Tibial nerve (tissue), 4 donors: ENCODE measurements around the gene RAPGEF3. TPM values are rescaled to one million over a fixed set of nuclear protein-coding genes. Genes with fewer than 3 reads are reported as not detected.

Source experiments
- DNase-seq, 2 donors: peaks; one replicate each; pipeline ENCODE4 v3.0.0-alpha.2; 2019; ENCODE audit warnings: low spot score in 2 of 2
- H3K27ac ChIP-seq, 4 donors: fragments of 200-600 bp; sonication (generic) in 3 of 4; one replicate each; pipeline ENCODE4 v1.5.1; 2017 to 2019; ENCODE audit warnings: mild to moderate bottlenecking in 1 of 4
- H3K27me3 ChIP-seq, 2 donors: fragments of 200-600 bp; sonication (generic) in 1 of 2; one replicate each; pipeline versions ENCODE4 v1.5.1 to v1.6.0; 2017 to 2019
- H3K36me3 ChIP-seq, 3 donors: fragments of 200-600 bp; sonication (generic); one replicate each; pipeline ENCODE4 v1.5.1; 2018 to 2019
- H3K4me1 ChIP-seq, 4 donors: fragments of 200-600 bp; sonication (generic) in 3 of 4; one replicate each; pipeline ENCODE4 v1.5.1; 2017 to 2019
- H3K4me3 ChIP-seq, 4 donors: fragments of 200-600 bp; sonication (generic) in 3 of 4; one replicate each; pipeline ENCODE4 v1.5.1; 2017 to 2019; ENCODE audit warnings: mild to moderate bottlenecking in 1 of 4, moderate library complexity in 1 of 4
- H3K9me3 ChIP-seq, 4 donors: fragments of 200-600 bp; sonication (generic) in 3 of 4; one replicate each; pipeline ENCODE4 v1.5.1; 2017 to 2019
- EP300 ChIP-seq, 2 donors: sonication (generic); formaldehyde crosslinking; IDR thresholded peaks; one replicate each; pipeline ENCODE4 v1.6.1; 2017; ENCODE audit warnings: antibody characterized with exemption in 2 of 2, mild to moderate bottlenecking in 1 of 2
- POLR2A ChIP-seq, 2 donors: fragments of 450-650 bp; IDR thresholded peaks; one replicate each; pipeline ENCODE4 v1.6.1; 2017; ENCODE audit warnings: antibody characterized with exemption in 2 of 2, mild to moderate bottlenecking in 2 of 2, moderate library complexity in 2 of 2
- WGBS, 2 donors: methylation state at CpG; one replicate each; pipeline ENCODE4 v1.1.5; 2018; 5-methylcytosine and 5-hydroxymethylcytosine counted together
- total RNA-seq, 4 donors: library from RNA; depleted of rRNA; stranded (reverse); fragments of >200 nt; gene quantifications; one replicate each; pipeline ENCODE4 v1.1.0, GENCODE V29; 2016
- TF ChIP-seq, protein P1 (sequence below), 5 experiments: fragments of 200-600 bp in 3 of 5; fragments of 450-650 bp in 2 of 5; sonication (generic) in 3 of 5; IDR thresholded peaks; one replicate each; pipeline ENCODE4 v1.5.1; 2016 to 2019; ENCODE audit warnings: antibody characterized with exemption in 5 of 5, mild to moderate bottlenecking in 3 of 5, moderate library complexity in 2 of 5

The RAPGEF3 gene
- total RNA-seq, 4 donors from 2014 or later: 47.3 to 109 (median 83.6) TPM

DNA sequence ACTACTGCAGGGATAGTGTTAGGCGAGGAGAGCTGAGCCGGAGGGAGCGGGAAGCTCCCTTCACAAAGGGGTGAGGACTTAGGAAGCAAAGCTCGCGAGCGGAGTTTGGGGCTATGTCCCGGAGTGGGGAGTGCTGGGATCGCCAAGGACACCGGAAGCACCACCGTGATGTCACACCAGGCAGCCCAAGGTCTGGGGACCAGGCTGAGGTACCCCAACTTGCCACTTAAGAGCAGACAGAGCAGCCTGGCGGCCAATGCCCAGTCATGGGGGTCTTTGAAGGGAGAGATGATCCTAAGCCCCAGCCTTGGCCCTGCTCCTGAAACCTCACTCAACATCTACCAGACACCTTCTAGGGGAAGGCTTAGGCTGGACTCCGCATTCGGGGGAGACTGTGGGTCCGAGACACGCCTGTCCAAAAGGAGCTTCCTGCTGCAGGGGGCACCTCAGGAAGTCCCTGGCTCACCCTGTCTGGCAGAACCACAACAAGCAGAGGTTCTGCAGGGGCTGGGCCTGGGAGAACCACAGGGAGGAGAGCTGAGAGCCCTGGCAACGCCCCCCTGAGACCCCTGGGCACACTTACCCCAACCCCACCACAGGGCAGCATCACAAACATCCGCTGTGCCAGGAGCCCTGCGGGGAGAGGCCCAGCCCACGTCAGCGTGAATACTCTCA is 32.1 kb upstream of the RAPGEF3 start:
- 88 to 95% methylated on average over 20 of the region's 20 CpGs for WGBS, 2 donors
- H3K27ac ChIP-seq: peak overlapping the region in 2 of 4 donors; percentile 28 to 53
- H3K4me3 ChIP-seq: no peak overlapping the region
- H3K4me1 ChIP-seq: peaks cover 0 to 21% (median 8%) of the 10 kb centered on the region in 4 donors
- H3K36me3 ChIP-seq: peaks cover 17 to 100% (median 51%) of the 10 kb centered on the region in 3 donors
- TF ChIP-seq EP300 (IDR thresholded peaks at IDR 0.05) (no peak), POLR2A (IDR thresholded peaks at IDR 0.05) (no peak)
- TF ChIP-seq, protein P1, sequence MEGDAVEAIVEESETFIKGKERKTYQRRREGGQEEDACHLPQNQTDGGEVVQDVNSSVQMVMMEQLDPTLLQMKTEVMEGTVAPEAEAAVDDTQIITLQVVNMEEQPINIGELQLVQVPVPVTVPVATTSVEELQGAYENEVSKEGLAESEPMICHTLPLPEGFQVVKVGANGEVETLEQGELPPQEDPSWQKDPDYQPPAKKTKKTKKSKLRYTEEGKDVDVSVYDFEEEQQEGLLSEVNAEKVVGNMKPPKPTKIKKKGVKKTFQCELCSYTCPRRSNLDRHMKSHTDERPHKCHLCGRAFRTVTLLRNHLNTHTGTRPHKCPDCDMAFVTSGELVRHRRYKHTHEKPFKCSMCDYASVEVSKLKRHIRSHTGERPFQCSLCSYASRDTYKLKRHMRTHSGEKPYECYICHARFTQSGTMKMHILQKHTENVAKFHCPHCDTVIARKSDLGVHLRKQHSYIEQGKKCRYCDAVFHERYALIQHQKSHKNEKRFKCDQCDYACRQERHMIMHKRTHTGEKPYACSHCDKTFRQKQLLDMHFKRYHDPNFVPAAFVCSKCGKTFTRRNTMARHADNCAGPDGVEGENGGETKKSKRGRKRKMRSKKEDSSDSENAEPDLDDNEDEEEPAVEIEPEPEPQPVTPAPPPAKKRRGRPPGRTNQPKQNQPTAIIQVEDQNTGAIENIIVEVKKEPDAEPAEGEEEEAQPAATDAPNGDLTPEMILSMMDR (IDR thresholded peaks at IDR 0.05): no peak
- H3K27me3 ChIP-seq: no peaks in the 10 kb centered on the region
- no peaks in the 10 kb centered on the region for H3K9me3 ChIP-seq
- DNase-seq: no peak

DNA sequence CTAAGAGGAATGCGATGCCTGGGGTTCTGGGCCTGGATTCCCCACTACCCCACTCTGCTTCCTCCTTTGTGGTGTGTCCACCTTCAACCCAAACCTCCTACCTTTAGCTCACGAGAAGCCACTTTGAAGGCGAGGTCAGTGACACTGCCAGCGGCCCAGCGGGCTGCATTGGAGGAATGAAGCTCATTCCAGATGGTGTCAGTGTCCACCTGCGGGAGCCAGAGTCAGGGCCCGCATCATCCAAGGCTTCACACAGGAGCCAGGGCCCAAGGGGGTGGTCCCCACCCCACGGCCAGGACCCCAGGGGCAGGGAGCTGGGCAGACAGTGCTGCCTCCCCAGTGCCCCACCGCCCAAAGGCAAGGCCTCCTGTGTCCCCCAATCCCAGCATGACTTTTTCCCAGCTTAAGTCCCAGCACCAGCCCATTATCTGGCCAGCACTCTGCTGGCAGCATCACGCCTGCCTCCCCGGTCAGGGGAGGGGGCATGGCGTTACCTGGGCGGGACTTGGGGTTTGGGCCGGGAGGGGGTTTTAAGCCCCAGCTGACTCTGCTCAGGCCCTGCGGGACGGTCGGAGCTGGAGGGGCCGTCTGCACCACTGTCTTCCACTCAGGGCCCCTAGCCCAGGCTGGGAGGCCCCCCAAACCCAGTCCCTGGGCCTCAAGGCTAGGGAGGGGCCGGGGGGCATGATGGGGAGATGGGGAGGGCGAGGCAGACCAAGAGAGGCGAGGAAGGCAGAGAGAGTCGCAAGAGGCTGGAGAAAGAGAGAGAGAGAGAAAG is 31.2 kb upstream of the RAPGEF3 start:
- peak overlapping the region in 1 of 4 donors; percentile 53 for H3K27ac ChIP-seq
- no peak for DNase-seq
- H3K4me3 ChIP-seq: no peak overlapping the region
- H3K36me3 ChIP-seq: peaks cover 12 to 100% (median 49%) of the 10 kb centered on the region in 3 donors
- 88 to 89% methylated on average over 21 to 22 of the region's 22 CpGs for WGBS, 2 donors
- TF ChIP-seq, protein P1 (IDR thresholded peaks at IDR 0.05): no peak
- TF ChIP-seq EP300 (IDR thresholded peaks at IDR 0.05): no peak
- no peak for TF ChIP-seq POLR2A (IDR thresholded peaks at IDR 0.05)
- H3K4me1 ChIP-seq: peaks cover 0 to 21% (median 8%) of the 10 kb centered on the region in 4 donors
- no peaks in the 10 kb centered on the region for H3K27me3 ChIP-seq
- H3K9me3 ChIP-seq: no peaks in the 10 kb centered on the region

DNA sequence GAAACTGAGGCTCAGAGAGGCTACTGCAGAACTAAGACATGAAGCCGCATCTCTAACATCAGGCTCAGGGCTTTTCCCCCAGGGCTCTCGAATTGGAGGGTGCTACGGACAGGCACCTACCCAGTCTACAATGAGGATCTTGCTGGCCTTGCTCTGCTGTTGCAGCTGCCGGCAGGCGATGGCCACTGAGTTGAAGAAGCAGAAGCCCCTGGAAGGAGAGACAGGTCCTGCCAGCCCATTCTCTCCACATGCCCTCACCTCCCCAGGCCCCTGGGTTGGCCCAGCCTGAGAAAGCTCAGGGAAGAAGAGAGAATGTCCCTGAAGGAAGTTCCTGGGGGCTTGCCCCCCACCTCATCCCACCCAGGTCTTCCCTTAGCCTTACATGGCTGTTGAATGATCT is 30.5 kb upstream of the RAPGEF3 start:
- WGBS, 2 donors: 87 to 93% methylated on average over 5 of the region's 5 CpGs
- H3K27ac ChIP-seq: no peak overlapping the region
- H3K36me3 ChIP-seq: peaks cover 10 to 100% (median 48%) of the 10 kb centered on the region in 3 donors
- no peaks in the 10 kb centered on the region for H3K27me3 ChIP-seq
- H3K4me1 ChIP-seq: peaks cover 0 to 25% (median 8%) of the 10 kb centered on the region in 4 donors
- no peak overlapping the region for H3K4me3 ChIP-seq
- no peaks in the 10 kb centered on the region for H3K9me3 ChIP-seq
- no peak for DNase-seq
- TF ChIP-seq, protein P1 (IDR thresholded peaks at IDR 0.05): no peak
- TF ChIP-seq POLR2A (IDR thresholded peaks at IDR 0.05): no peak
- no peak for TF ChIP-seq EP300 (IDR thresholded peaks at IDR 0.05)

DNA sequence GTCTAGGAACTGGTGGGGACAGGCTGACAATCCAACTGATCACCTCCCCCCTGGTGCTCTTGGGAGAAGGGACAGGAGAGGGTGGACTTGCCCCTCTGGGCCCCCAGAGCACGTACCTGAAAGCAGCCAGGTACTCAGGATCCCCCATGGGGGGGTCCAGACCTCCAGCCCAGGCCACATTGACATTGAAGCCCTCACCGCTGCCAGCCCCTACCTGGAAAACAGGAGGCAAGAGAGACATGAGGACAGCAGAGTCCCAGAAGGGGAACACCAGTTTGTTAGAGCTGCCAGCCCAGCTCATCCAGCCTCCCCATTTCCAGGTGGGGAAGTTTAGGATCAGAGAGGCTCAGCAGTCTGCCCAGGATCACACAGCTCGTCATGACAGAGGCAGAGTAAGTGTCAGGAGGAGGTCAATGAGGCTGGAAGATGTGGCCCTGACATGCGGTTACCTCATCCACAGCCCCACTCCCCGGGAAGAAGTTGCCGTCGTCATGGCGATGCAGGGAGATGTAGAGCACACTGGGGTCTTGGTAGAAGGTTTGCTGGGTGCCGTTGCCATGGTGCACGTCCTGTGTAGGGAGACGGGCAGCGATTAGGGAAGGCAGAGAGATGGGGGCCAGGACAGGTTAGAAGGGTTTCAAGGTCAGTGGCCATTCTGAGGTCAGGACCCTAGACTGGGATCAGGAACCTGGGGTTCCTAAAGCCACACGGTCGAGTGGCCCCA is 29.1 kb upstream of the RAPGEF3 start:
- 75 to 76% methylated on average over 14 of the region's 14 CpGs for WGBS, 2 donors
- H3K27ac ChIP-seq: peak overlapping the region in 2 of 4 donors; percentile 13 to 77
- TF ChIP-seq, protein P1 (IDR thresholded peaks at IDR 0.05): no peak
- TF ChIP-seq EP300 (IDR thresholded peaks at IDR 0.05) (no peak), POLR2A (IDR thresholded peaks at IDR 0.05) (no peak)
- peaks cover 0 to 38% (median 8%) of the 10 kb centered on the region in 4 donors for H3K4me1 ChIP-seq
- peaks cover 7 to 100% (median 54%) of the 10 kb centered on the region in 3 donors for H3K36me3 ChIP-seq
- no peaks in the 10 kb centered on the region for H3K9me3 ChIP-seq
- H3K4me3 ChIP-seq: no peak overlapping the region
- no peak for DNase-seq
- H3K27me3 ChIP-seq: no peaks in the 10 kb centered on the region
